Activated CD4-positive, alpha-beta T cell treated with anti-CD3 and anti-CD28 coated beads, Interleukin-2, amount 50 U/mL, for 1 hour (primary cell): ENCODE measurements around the gene TPSD1.
"Not testable (repeated sequence)": the region's sequence is repeated elsewhere in the genome, so short reads cannot be mapped to it uniquely, and the experiment has no call there.

Experiments used
- DNase-seq: peaks from one replicate; pipeline ENCODE4 v3.0.0-alpha.2; 2020

TPSD1 gene

DNA sequence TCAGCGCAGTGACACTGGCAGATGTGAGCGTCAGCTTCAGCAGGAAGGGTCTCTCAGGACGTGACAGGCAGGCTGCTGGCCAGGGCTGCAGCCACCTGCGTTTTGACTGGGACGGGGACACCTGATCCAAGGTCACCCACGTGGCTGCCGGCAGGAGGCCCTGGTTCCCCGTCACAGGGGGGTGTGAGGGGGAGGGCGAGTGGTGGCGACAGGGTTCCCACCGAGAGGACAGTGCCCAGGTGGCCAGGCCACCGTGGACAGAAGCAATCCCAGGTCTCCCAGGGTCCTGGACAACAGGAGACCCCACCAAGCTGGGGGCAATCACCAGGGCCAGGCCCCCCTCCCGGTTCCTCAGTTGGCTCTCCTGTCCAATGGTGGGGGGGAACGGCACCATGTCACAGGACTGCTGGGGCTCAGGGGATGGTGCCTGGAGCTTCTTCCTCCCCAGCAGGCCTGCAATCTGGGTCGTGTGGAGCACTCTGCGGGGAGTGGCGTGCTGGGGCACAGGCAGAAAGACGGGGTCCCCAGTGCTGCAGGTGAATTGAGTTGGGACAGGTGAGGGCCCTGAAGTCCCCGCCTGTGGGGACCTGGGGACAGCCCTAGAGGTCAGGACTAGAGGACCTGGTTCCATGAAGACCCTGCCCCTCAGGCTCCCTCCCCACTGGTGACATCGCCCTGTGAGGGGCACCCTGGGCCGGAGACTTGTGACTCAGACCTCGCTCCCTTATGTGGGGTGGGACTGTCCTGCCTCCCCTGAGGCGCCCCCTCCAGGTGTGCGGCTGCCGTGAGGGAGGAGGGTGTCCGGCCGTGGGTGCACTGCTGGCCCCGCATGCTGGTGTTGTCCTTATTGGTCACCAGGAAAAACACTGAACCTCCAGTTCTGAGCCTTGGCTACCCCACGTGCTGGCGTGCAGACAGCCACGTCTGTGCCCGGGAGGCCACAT, 11.7 kb upstream of the TPSD1 start:
- not testable (repeated sequence) for DNase-seq

DNA sequence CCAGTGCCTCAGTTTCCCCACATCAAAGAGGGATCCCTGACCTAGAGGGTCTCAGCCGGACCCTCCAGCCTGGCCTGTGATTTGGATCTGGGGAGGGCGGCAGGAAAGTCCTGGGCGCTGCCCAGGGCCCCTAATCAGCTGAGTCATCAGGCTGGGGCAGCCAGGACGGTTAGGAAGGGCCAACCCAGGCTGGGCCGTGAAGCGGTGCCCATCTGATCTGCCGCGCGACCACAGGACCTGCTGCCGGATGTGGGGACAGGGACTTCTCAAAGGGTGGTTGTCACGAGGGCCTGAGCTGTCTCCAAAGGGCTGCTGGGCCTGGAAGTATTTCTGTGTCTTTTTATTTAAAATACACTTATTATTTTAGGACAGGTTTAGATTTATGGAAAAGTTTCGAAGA, 11.0 kb upstream of the TPSD1 start:
- no peak for DNase-seq

DNA sequence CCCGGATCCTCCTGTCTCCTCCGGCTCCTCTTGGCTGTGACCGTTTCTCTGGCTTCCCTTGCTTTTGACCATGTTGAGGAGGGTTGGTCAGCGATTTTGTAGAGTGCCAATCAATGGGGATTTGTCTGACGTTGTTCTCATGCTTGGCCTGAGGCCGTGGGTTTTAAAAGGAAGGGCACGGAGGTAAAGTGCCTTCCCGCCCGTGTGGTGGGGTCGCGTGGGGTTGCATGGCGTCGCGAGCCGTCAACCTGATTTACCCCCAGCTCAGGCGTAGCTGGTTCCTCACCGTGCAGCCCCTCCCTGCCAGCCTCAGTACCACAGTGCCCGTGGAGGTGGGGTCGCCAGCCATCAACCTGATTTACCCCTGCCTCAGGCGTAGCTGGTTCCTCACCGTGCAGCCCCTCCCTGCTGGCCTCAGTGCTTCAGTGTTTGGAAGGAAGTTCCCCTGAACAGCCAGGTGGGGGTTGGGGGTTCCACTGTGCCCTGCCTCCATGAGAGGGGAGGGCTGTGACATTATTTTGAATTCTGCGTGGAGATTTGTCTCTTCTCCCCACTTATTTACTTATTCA, 10.3 kb upstream of the TPSD1 start:
- DNase-seq: no peak

DNA sequence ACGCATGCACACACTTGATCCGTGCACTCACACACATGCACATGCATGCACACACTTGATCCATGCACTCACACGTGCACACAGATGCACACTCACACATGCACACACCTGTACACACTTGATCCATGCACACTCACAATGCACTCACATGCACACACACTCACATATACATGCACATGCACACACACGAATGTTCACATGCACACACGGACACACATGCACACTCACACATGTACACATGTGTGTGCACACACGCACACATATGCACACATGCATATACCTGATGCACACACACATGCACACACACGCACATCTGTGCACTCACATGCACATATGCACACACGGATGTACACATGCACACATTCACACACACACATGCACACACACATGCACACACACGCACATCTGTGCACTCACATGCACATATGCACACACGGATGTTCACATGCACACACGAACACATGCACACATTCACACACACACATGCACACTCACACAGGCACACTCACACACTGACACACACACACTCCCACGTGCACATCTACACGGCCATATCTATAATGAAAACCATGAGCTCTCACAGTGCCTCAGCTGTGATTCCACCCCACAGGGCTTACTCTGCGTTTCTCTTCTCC, 7.8 kb upstream of the TPSD1 start:
- DNase-seq: not testable (repeated sequence)

DNA sequence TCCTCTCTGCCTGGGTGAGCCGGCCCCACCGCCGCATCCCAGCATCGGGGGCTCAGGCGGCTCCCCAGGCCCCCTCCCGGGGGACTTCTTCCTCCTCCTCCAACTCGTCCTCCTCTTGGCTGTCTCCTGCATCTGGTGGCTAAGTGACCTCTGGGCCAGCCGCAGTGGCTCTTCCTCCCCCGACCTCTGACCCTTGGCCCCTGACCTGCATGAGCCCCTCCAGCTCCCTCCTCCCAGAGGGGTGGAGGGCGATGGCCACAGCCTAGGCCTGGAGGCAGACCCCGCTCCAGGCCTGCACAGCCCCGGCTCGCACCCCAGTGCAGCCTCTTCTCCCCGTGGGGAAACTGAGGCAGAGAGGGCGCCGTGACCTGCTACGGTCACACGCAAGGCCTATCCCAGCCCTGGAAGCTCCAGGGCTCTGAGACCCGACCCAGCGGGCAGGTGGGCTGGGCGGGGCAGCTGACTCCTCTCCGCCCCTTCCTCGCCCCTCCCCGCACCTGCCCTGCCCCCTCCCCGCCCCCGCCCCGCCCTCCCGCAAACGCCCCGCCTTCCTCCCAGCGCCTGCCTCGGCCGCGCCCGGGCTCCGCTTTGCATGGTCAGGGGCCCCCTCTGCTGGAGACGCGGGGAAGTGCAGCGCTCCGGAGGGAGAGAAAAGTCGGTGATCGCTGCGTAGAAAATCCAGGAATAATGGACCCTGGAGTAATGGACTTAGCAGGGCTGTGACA, 6.7 kb upstream of the TPSD1 start:
- not testable (repeated sequence) for DNase-seq

DNA sequence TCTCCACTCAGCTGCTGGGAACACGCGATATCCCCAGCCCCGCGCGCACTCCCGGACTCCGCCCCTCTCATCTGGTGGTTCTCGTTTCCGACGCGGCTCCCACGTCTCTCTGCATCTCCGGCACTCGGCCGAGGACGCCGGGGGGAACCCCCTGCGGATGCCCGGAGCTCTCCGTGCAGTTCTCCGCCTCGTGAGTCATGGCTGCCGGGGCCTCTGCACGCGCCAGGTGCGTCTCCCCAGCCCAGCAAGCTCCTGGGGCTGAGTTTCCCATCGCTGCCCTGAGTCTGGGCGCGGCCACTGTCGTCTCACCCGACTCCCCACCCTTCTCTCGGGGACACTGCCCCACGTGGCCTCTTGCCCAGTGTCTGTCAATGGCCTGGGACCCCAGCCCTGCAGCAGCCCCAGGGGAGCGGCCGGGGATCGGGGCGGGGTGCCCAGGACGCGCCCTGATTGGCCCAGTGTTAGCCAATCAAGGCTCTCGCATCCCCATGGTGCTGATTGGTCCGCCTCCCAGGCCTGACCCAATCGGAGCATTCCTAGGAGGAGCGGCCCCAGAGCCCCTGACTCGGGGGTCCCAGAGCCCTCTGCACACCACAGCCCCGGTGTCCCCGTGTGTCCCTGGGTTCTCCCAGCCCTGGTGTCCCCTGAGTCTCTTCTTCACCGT, 2.0 kb upstream of the TPSD1 start:
- not testable (repeated sequence) for DNase-seq

DNA sequence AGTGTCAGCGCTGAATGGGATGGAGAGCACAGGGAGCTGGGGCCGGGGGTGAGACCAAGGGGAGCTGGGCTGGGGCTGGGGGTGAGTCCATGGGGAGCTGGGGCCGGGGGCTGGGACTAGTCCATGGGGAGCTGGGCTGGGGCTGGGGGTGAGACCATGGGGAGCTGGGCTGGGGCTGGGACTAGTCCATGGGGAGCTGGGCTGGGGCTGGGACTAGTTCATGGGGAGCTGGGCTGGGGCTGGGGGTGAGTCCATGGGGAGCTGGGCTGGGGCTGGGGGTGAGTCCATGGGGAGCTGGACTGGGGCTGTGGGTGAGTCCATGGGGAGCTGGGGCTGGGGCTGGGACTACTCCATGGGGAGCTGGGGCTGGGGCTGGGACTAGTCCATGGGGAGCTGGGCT, 1.0 kb upstream of the TPSD1 start:
- not testable (repeated sequence) for DNase-seq

DNA sequence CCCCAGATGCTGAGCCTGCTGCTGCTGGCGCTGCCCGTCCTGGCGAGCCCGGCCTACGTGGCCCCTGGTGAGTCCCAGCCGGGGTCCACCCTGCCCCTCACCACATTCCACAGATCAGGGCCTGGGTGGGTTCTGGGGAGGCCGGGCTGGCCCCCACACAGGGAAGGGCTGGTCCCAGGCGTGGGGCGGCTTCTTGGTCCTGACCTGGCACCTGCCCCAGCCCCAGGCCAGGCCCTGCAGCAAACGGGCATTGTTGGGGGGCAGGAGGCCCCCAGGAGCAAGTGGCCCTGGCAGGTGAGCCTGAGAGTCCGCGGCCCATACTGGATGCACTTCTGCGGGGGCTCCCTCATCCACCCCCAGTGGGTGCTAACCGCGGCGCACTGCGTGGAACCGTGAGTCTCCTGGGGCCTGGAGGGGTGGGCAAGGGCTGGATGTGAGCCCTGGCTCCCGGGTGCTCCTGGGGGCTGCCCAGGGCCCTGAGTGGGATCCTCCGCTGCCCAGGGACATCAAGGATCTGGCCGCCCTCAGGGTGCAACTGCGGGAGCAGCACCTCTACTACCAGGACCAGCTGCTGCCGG, 516 bp downstream of the TPSD1 start:
- not testable (repeated sequence) for DNase-seq

DNA sequence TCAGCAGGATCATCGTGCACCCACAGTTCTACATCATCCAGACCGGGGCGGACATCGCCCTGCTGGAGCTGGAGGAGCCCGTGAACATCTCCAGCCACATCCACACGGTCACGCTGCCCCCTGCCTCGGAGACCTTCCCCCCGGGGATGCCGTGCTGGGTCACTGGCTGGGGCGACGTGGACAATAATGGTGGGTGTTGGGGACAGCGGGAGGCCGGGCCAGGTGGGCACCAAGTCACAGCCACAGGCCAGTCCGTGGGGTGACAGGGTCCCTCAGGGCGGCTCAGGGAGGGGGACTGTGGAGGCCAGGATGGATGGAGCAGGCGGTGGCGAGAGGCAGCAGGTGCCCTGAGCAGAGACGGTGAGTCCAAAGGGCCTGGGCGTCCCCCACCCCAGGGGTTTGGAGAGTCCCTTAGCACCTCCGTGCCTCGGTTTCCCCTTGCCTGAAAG, 1.0 kb downstream of the TPSD1 start:
- DNase-seq: no peak

DNA sequence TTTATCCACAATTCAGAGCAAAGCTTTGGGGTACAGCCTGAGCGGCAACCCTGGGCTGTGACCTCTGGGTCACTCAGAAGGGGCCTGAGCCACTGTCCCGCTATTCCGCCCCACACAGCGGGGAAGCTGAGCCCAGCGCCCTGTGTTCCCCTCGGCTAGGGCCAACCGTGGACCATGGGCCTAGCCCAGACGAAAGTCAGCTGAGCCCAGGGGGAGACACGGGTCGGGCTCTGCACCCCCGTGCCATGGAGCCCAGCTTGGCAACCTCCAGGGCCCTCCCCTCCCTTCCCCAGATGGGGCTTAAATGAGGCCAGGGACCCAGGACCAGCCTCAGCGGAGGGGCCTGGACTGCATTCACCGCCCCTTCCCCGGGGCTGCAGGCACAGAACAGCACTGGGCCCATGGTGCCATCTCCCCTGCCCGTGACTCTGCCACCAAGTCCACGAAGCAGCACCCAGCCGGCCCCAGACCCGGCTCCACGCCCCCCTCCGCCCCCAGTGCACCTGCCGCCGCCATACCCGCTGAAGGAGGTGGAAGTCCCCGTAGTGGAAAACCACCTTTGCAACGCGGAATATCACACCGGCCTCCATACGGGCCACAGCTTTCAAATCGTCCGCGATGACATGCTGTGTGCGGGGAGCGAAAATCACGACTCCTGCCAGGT, 1.8 kb downstream of the TPSD1 start:
- no peak for DNase-seq

DNA sequence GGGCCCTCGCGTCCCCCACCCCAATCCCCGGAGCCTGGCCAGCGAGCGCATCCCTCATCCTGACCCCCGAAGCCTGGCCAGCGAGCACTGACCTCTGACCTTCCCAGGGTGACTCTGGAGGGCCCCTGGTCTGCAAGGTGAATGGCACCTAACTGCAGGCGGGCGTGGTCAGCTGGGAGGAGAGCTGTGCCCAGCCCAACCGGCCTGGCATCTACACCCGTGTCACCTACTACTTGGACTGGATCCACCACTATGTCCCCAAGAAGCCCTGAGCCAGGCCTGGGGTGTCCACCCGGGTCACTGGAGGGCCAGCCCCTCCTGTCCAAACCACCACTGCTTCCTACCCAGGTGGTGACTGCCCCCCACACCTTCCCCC, 2.3 kb downstream of the TPSD1 start:
- no peak for DNase-seq

DNA sequence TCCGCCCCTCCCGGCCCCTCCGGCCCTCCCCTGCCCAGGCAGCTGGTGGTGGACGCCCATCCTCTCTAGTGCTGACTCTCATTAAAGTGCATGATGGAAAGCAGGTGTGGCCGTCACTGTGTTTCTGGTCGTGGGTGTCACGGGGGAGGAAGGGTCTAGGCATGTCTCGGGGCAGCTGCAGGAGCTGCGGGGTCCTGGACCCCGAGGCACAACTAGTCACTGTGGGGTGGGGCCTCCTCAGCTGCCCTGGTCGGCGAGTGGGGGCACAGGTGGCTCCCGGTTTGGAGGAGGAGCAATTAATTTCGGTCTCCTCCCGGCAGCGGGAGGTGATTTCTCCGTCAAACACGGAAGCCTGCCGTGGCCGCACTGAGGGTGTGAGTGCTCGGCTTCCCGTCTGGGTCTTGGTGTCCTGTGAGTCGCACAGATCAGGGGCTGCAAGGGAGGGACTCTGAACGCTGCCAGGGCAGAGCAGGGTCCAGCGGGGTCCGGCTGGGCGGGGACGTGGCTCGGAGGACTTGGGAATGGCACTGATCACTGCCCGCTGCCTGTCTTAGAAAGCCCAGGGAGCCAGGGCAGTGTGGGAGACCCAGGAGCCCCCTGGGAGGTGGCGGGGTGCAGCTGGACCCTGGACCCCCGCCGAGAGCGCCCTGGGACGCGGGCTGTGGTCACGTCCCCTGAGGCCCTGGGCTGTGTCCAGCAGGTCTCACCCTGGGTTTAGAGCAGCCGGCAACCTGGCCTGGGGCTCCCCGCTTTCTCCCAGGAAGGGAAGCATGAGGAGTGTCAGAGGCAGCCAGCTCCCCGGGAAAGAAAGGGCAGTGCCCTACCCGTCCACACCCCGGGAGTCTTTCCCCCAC, 3.3 kb downstream of the TPSD1 start:
- DNase-seq: no peak

DNA sequence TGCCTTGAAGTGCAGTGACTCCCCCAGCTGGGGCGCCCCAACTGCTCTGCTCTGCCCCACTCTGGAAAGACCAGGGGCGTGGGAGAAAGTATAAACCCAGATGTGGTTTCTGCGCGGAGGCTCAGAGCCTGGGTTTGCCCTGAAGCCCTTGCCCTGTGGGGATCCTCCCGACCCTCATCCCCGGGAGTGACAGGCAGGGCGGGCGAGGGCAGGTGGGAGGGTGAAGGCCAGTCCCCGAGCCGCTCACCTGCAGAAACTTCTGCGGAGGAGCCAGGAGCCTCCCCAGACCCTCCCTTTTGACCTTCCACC, 3.8 kb downstream of the TPSD1 start:
- no peak for DNase-seq

DNA sequence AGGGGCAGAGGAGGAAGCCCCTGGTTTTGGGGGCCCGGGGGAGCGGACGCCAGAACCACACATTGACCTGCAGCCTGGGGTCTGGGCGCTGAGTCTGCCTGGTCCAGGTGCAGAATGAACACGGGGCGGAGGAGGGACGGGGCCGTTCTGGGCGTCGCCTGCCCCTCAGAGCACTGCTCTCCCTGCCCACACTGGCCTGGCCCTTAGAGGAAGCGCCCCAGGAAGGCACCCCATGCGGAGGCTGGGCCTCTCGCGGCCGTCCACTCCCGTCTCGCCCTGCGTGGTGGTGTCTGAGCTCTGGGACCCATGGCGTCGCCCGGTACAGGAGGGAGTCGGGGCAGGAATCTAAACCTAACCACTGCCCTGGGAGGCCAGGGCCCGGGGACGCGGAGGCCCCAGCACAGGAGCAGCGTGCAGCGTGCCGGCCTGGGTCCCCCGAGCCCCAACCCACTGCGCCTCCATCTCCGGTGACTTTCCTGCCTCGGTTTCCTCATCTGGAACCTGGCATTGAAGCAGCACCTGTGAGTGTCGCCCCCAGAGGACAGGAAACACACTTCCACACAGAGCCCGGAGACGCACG, 4.3 kb downstream of the TPSD1 start:
- DNase-seq: no peak

DNA sequence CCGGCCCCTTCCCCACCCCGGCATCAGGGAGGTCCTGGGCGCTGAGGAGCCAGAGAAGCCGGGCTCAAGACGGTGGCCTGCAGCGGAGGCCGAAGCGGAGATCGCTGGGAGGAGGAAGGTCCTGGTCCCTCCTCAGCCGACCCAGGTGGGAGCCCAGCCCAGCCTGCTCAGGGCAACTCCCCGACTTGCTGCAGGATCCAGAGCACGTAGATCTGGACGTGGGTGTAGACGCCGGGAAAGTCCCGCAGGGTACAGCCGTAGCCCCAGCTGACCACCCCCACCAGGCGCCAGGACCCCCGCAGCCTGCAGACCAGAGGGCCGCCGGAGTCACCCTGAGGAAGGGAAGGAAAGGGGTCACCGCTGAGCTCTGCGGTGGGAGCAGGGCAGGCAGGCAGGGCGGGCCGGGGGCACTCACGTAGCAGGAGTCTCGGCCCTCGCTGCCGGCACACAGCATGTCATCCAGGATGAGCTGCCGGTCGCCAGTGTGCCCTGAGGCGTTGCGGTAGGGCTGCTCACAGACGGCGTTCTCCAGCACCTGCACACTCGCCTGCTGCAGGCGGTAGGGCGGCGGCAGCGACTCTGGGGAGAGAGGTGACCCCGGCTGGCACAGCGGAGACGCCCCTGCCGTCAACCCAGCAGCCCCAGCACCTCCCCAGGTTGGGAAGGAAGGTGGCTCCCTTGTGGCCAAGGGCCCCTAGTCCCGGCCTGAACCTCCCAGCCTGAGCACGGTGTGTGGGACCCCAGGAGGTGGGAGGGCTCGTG, 5.4 kb downstream of the TPSD1 start:
- no peak for DNase-seq

DNA sequence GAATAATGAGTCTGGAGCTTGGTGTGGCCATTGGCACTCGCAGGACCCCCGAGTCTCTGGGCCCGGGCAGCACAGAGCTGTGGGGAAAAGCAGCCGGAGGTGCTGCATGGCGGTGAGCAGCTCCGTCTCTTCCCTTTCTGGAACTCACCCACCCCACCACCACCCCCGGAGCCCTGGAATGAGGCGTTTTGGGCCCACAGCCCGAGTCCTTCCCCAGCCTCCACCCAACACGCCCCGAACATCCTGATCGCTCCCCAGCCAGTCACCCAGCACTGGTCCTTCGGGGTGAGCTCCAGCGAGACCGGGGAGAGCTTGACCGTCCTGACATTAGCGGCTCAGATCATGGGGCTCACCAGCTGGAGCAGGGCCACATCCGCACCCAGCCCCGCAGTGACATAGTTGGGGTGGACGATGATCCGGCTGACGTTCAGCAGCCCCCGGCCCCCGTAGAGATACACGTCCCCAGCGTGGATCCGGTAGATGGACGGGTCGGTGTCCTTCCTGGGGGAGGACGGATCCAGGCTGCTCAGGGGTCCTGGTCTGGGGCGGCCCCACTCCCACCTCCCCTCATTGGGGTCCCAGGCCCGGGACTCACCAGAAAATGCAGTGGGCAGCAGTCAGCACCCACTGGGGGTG, 6.5 kb downstream of the TPSD1 start:
- DNase-seq: no peak

DNA sequence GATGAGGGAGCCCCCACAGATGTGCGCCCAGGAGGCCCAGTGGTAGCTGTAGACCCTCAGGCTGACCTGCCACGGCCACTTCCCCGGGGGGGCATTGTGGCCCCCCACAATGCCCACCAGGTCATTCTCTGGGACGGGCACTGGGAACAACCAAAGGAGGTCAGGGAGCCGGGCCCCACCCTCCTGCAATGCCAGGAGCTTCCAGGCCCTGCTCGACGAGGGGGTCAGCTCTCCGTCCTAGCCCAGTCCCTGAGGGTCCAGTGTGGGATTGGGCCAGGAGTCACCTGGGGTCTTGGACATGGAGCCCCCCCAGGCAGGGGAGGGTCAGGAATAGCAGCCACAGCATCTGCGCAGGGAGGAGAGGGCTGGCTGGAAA, 7.0 kb downstream of the TPSD1 start:
- no peak for DNase-seq

DNA sequence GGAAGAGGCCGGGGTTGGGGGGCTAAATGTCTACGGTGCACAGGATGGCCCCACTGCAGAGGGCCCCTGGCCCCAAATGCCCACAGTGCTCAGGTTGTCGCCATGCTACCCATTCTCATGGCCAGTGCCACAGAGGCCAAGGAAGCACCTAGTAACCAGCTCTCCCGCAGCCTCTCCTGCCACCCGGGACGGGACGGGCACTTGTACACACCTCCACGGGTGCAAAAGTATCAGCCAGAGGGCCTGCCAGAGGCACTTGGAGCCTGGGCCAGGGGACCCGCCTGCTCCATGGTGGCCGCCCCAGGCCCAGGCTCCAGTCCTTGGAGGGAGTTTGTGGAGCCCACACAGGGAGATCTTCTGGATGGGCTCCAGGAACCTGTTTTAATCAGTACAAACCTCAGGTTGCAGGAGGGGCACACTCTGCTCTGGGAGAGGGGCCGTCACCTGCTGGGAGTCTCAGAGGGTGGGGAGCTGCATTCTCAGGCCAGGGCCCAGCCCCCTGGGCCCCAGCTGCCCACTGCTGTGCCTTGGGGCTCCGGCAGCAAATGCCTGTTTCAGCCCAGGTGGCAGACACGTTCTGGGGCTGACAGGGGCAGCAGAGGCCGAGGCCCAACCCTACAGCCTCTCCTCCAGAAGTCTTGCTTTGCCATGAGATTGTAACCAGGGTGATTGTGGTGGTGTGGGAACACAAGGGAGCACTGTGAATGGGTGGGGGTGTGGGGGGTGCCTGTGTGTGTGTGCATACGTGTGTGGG, 7.9 kb downstream of the TPSD1 start:
- DNase-seq: no peak
